Astrocyte (in vitro differentiated cells and primary cell): ENCODE measurements around the gene CAMK1D.

Experiments used
- EZH2 ChIP-seq: IDR thresholded peaks from 2 replicates; pipeline ENCODE4 v1.6.1; 2012; ENCODE audit warnings: mild to moderate bottlenecking, low read length, inconsistent platforms; ENCODE audit not compliant: insufficient read depth
- TF ChIP-seq, protein P1 (sequence below): IDR thresholded peaks from 2 replicates; pipeline ENCODE4 v1.5.1; 2011; ENCODE audit warnings: low read depth, mild to moderate bottlenecking, inconsistent platforms, low read length, moderate library complexity; ENCODE audit not compliant: insufficient read depth

DNA sequence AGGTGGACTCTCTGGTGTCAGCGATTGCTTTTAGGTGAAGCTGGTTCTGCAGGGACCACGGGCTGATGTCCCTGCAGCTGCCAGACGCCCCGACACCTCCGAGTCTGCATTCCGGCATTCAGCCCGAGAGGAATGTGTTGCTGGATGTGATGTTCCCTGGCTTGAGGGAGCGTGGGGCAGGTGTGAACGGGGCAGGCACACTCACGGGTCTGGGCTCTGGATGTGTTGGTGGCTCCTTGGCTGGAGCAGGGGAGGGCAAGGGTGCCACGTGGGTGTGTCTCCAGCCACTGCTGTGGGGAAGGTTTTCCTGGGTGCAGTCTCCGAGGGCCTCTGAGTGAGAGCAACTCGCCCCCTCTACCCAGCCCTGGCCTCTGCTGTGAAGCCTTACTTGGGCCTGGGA lies 140.5 kb downstream of the CAMK1D start:
- TF ChIP-seq, protein P1, sequence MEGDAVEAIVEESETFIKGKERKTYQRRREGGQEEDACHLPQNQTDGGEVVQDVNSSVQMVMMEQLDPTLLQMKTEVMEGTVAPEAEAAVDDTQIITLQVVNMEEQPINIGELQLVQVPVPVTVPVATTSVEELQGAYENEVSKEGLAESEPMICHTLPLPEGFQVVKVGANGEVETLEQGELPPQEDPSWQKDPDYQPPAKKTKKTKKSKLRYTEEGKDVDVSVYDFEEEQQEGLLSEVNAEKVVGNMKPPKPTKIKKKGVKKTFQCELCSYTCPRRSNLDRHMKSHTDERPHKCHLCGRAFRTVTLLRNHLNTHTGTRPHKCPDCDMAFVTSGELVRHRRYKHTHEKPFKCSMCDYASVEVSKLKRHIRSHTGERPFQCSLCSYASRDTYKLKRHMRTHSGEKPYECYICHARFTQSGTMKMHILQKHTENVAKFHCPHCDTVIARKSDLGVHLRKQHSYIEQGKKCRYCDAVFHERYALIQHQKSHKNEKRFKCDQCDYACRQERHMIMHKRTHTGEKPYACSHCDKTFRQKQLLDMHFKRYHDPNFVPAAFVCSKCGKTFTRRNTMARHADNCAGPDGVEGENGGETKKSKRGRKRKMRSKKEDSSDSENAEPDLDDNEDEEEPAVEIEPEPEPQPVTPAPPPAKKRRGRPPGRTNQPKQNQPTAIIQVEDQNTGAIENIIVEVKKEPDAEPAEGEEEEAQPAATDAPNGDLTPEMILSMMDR, result no peak
- TF ChIP-seq EZH2, result no peak
